K562 (cell line): ENCODE data around the gene GLI1. TPM values are rescaled to one million over a fixed set of nuclear protein-coding genes. Genes with fewer than 3 reads are reported as not detected.

Source experiments
- AFF4 ChIP-seq: sonication (generic); formaldehyde crosslinking; IDR thresholded peaks from 2 replicates; pipeline ENCODE4 v1.8.0; 2023; ENCODE audit warnings: mild to moderate bottlenecking, missing genetic modification reagents
- ETV5 ChIP-seq: sonication (generic); formaldehyde crosslinking; IDR thresholded peaks from 2 replicates; pipeline ENCODE4 v1.4.0; 2020; ENCODE audit warnings: low read depth, mild to moderate bottlenecking, missing genetic modification reagents
- FIP1L1 ChIP-seq: fragments of 200-400 bp; formaldehyde crosslinking; IDR thresholded peaks from 2 replicates; pipeline ENCODE4 v1.6.1; 2018; ENCODE audit warnings: mild to moderate bottlenecking, low read depth, low read length; ENCODE audit not compliant: poor library complexity, severe bottlenecking
- HDAC2 ChIP-seq: fragments of 450-650 bp; IDR thresholded peaks from 2 replicates; pipeline ENCODE4 v1.6.1; 2016; ENCODE audit warnings: mild to moderate bottlenecking
- HLTF ChIP-seq: fragments of 450-650 bp; IDR thresholded peaks from 2 replicates; pipeline ENCODE4 v1.6.1; 2016
- NFXL1 ChIP-seq: fragments of 450-650 bp; formaldehyde crosslinking; IDR thresholded peaks from 2 replicates; pipeline ENCODE4 v1.4.0; 2021; ENCODE audit warnings: mild to moderate bottlenecking
- PHTF2 ChIP-seq: fragments of 250-450 bp; sonication (Bioruptor Pico); IDR thresholded peaks from 2 replicates; pipeline ENCODE4 v1.5.0; 2021; ENCODE audit warnings: mild to moderate bottlenecking
- PKNOX1 ChIP-seq: fragments of 450-650 bp; IDR thresholded peaks from 2 replicates; pipeline ENCODE4 v1.6.1; 2016
- PPARD ChIP-seq: fragments of 250-450 bp; sonication (Bioruptor Pico); IDR thresholded peaks from 2 replicates; pipeline ENCODE4 v1.8.0; 2022; ENCODE audit warnings: inconsistent platforms, mild to moderate bottlenecking, moderate library complexity
- PREB ChIP-seq: sonication (generic); formaldehyde crosslinking; IDR thresholded peaks from 2 replicates; pipeline ENCODE4 v1.8.1; 2023; ENCODE audit warnings: mild to moderate bottlenecking, missing genetic modification reagents
- PTTG1 ChIP-seq: fragments of 450-650 bp; IDR thresholded peaks from 2 replicates; pipeline ENCODE4 v1.6.1; 2016; ENCODE audit warnings: low read depth, mild to moderate bottlenecking, missing genetic modification characterization, missing compliant biosample characterization
- RERE ChIP-seq: sonication (generic); formaldehyde crosslinking; IDR thresholded peaks from 2 replicates; pipeline ENCODE4 v1.8.0; 2023; ENCODE audit warnings: missing genetic modification reagents, mild to moderate bottlenecking, borderline replicate concordance
- SAFB ChIP-seq: fragments of 200-400 bp; formaldehyde crosslinking; IDR thresholded peaks from 2 replicates; pipeline ENCODE4 v1.6.1; 2017; ENCODE audit warnings: low read depth, low read length, borderline replicate concordance
- TAF7 ChIP-seq: fragments of 450-650 bp; IDR thresholded peaks from 2 replicates; pipeline ENCODE4 v1.6.1; 2016; ENCODE audit warnings: missing genetic modification characterization, missing compliant biosample characterization
- YBX1 ChIP-seq: fragments of 450-650 bp; IDR thresholded peaks from 2 replicates; pipeline ENCODE4 v1.7.1; 2016; ENCODE audit warnings: mild to moderate bottlenecking
- ZNF217 ChIP-seq: sonication (generic); formaldehyde crosslinking; IDR thresholded peaks from 2 replicates; pipeline ENCODE4 v1.8.0; 2022; ENCODE audit warnings: mild to moderate bottlenecking, missing genetic modification reagents
- ZNF551 ChIP-seq: fragments of 250-450 bp; sonication (Bioruptor Pico); IDR thresholded peaks from 2 replicates; pipeline ENCODE4 v1.5.0; 2021; ENCODE audit warnings: mild to moderate bottlenecking, moderate library complexity
- polyA plus RNA-seq, 8 experiments: library from polyadenylated mRNA; depleted of rRNA in 4 of 8; stranded (reverse) in 5 of 8; unstranded in 3 of 8; fragments of >200 nt; fragmentation: Nextera tagmentation in 2 of 8; fragmentation: Illumina TruSeq in 1 of 8; extraction: Ambion mirVana in 2 of 8; extraction: Trizol in 1 of 8; gene quantifications; 2 replicates each; pipeline versions ENCODE4 v1.2.1 to v1.2.3, GENCODE V29; 2011 to 2014; ENCODE audit warnings: inconsistent platforms in 1 of 8, missing spikeins in 1 of 8
- total RNA-seq, 7 experiments: library from RNA; depleted of rRNA in 6 of 7; stranded (reverse); fragments of >200 nt in 6 of 7; fragmentation: Illumina TruSeq in 2 of 7; extraction: Trizol in 2 of 7; gene quantifications; 2 replicates each; pipeline versions ENCODE4 v1.2.1 to v1.2.3, GENCODE V29; 2011 to 2021; ENCODE audit warnings: low replicate concordance in 1 of 7

Gene GLI1
- total and polyA plus RNA-seq, 9 of the 15 experiments (the other 6 are each of a cell fraction or from before 2014, with no cell fraction given), result 0.24 to 3.7 (median 0.61) TPM

- TF ChIP-seq PKNOX1, result peak; percentile 54
- TF ChIP-seq SAFB, result no peak
- 0 out of 2 replicates have a peak, but pooled peaks have one; percentile 77 for TF ChIP-seq HLTF
- TF ChIP-seq NFXL1, result no peak
- no peak for TF ChIP-seq YBX1
- TF ChIP-seq PHTF2 (CRISPR knock-in tag), result no peak
- no peak for TF ChIP-seq ZNF217 (CRISPR knock-in tag)
- TF ChIP-seq ZNF551 (CRISPR knock-in tag), result no peak
- TF ChIP-seq PREB (CRISPR knock-in tag), result no peak
- TF ChIP-seq PTTG1 (tag), result no peak
- TF ChIP-seq RERE, result no peak
- peak; percentile 62; the same call in 1 of the 2 replicates for TF ChIP-seq HDAC2
- TF ChIP-seq TAF7, result peak; percentile 72
- peak; percentile 90 for TF ChIP-seq ETV5 (CRISPR knock-in tag)
- TF ChIP-seq FIP1L1, result peak; percentile 48
- no peak for TF ChIP-seq PPARD (CRISPR knock-in tag)
- peak; percentile 69; the same call in 1 of the 2 replicates for TF ChIP-seq AFF4 (CRISPR knock-in tag)
Observed at GRCh38 chr12:57487597-57488401, 28.2 kb downstream of the GLI1 start, which contains the start of gene MARS1 (continued).
